Body of pancreas (tissue), 4 donors: Measurements from ENCODE around the gene TBC1D16. TPM values are rescaled to one million over a fixed set of nuclear protein-coding genes. Genes with fewer than 3 reads are reported as not detected.

Experiments
- ATAC-seq: fragments of 150-250 bp; one replicate; pipeline ENCODE4 v1.9.1; 2016
- DNase-seq, 4 donors: peaks; one replicate each; pipeline ENCODE4 v3.0.0-alpha.2; 2019
- H3K27ac ChIP-seq, 4 donors: fragments of 200-600 bp; sonication (generic); 1 replicate in 3 of 4; 2 replicates in 1 of 4; pipeline versions ENCODE4 v1.5.1 to v1.6.1; 2016 to 2019; ENCODE audit warnings: mild to moderate bottlenecking in 1 of 4, mixed read lengths in 1 of 4, moderate library complexity in 1 of 4
- H3K27me3 ChIP-seq, 2 donors: fragments of 200-600 bp; sonication (generic); one replicate each; pipeline ENCODE4 v1.6.0; 2016; ENCODE audit warnings: mild to moderate bottlenecking in 1 of 2
- H3K36me3 ChIP-seq, 2 donors: fragments of 200-600 bp; sonication (generic); replicated peaks in 1 of 2; 2 replicates each; pipeline ENCODE4 v1.5.1; 2016; ENCODE audit warnings: low read depth in 2 of 2; ENCODE audit not compliant: insufficient read depth in 1 of 2
- H3K4me1 ChIP-seq: fragments of 200-600 bp; sonication (generic); one replicate; pipeline ENCODE4 v1.6.0; 2016
- H3K4me3 ChIP-seq, 2 donors: fragments of 200-600 bp; sonication (generic); 1 replicate in 1 of 2; 2 replicates in 1 of 2; pipeline ENCODE4 v1.5.1; 2016 to 2019
- H3K9me3 ChIP-seq, 3 donors: fragments of 200-600 bp; sonication (generic); 1 replicate in 2 of 3; 2 replicates in 1 of 3; pipeline ENCODE4 v1.5.1; 2016
- CTCF ChIP-seq, 7 experiments: fragments of 450-650 bp in 4 of 7; fragments of 200-600 bp in 3 of 7; sonication (generic) in 3 of 7; IDR thresholded peaks; one replicate each; pipeline ENCODE4 v1.5.1; 2016 to 2019; ENCODE audit warnings: antibody characterized with exemption in 7 of 7
- POLR2A ChIP-seq, 3 donors: fragments of 450-650 bp; IDR thresholded peaks; one replicate each; pipeline ENCODE4 v1.6.1; 2016; ENCODE audit warnings: antibody characterized with exemption in 3 of 3, mild to moderate bottlenecking in 2 of 3
- WGBS, 2 donors: methylation state at CpG; one replicate each; pipeline ENCODE4 v1.1.5; 2017; 5-methylcytosine and 5-hydroxymethylcytosine counted together
- intact Hi-C: fragments of 100-400 bp; cut with DNase I; formaldehyde crosslinking; loops from one replicate; pipeline ENCODE4 v1.15.1; 2023
- total RNA-seq, 2 donors: library from RNA; depleted of rRNA; stranded (reverse); fragments of >200 nt; gene quantifications; one replicate each; pipeline ENCODE4 v1.1.0, GENCODE V29; 2016

TBC1D16 gene
- total RNA-seq, 2 donors from 2014 or later, result 21.0 to 37.2 TPM

DNA sequence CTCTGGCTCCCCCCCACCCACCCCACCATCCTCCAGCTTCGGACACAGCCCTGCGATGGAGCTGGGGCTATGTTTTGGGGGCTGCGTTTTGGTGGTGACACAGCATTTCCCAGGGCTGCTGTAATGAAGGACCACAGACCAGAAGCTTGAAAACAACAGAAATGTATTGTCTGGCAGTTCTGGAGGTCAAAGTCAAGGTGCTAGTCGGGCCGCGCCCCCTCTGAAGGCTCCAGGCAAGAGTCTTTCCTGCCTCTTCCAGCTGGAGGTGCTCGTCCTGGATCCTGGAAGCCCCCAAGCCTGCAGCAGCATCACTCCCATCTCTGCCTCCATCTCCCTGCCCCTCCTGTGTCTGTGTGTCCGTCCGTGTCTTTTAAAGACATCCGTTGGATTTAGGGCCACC is 50.8 kb downstream of the TBC1D16 start:
- TF ChIP-seq POLR2A (IDR thresholded peaks at IDR 0.05) (no peak), CTCF (IDR thresholded peaks at IDR 0.05) (no peak)
- 69 to 74% methylated on average over 7 to 10 of the region's 10 CpGs for WGBS, 2 donors
- Histone ChIP-seq H3K36me3 (no peaks in the 10 kb centered on the region), H3K9me3 (no peaks in the 10 kb centered on the region), H3K4me1 (peaks cover 36% of the 10 kb centered on the region), H3K4me3 (no peak overlapping the region), H3K27ac (no peak overlapping the region), H3K27me3 (no peaks in the 10 kb centered on the region)
- intact Hi-C loops, result loop anchor here (10.0 kb wide), 2 partner anchors 180 to 240 kb away; no protein-coding TSS in a partner anchor
- DNase-seq (no peak), ATAC-seq (no peak)

DNA sequence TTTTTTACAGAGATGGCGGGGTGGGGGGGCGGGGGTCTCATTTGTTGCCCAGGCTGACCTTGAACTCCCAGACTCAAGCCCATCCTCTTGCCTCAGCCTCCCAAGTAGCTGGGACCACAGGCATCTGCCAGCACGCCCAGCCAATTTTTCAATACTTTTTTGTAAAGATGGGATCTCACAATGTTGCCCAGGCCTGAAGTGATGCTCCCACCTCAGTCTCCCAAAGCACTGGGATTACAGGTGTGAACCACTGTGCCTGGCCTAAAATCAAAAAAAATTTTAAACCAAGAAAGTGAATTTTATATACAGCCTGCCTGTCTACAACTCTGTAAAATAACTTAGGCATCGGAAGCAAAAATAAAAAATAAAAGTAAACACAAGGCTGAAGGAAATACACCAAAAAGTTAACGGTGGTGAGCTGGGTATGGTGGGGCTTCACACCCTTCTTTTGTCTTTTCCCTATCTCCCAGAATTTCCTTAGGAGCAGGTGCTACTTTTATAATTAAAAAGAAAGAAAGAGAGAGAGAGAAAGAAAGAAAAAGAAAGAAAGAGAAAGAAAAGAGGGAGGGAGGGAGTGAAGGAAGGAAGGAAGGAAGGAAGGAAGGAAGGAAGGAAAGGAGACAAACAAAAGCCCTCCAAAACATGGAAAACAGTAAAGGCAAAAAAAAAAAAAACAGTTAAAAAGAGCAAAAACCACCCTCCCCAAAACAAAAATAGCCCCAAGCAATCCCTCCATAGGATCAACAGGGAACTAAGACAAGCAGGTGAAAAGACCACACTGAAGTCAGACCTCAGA is 51.4 kb downstream of the TBC1D16 start:
- DNase-seq, result peak in 1 of 4 donors; percentile 2
- H3K4me3 ChIP-seq, result no peak overlapping the region
- no peak for ATAC-seq
- no peaks in the 10 kb centered on the region for H3K9me3 ChIP-seq
- peaks cover 30% of the 10 kb centered on the region for H3K4me1 ChIP-seq
- no peak overlapping the region for H3K27ac ChIP-seq
- H3K27me3 ChIP-seq, result no peaks in the 10 kb centered on the region
- intact Hi-C loops, result loop anchor here (10.0 kb wide), 2 partner anchors 179 to 239 kb away; no protein-coding TSS in a partner anchor
- TF ChIP-seq CTCF (IDR thresholded peaks at IDR 0.05) (no peak), POLR2A (IDR thresholded peaks at IDR 0.05) (no peak)
- 80 to 95% methylated on average over 3 to 5 of the region's 5 CpGs for WGBS, 2 donors
- no peaks in the 10 kb centered on the region for H3K36me3 ChIP-seq

- H3K4me1 ChIP-seq, result peaks cover 22% of the 10 kb centered on the region
- no peak for ATAC-seq
- no peaks in the 10 kb centered on the region for H3K9me3 ChIP-seq
- TF ChIP-seq CTCF (IDR thresholded peaks at IDR 0.05) (no peak), POLR2A (IDR thresholded peaks at IDR 0.05) (no peak)
- intact Hi-C loops, result loop anchor here (10.0 kb wide), 2 partner anchors 179 to 239 kb away; no protein-coding TSS in a partner anchor
- 94 to 95% methylated on average over 11 to 14 of the region's 14 CpGs for WGBS, 2 donors
- peak in 3 of 4 donors; percentile 2 to 6 (median 4) for DNase-seq
- no peaks in the 10 kb centered on the region for H3K27me3 ChIP-seq
- no peak overlapping the region for H3K27ac ChIP-seq
- H3K4me3 ChIP-seq, result no peak overlapping the region
- H3K36me3 ChIP-seq, result no peaks in the 10 kb centered on the region
Observed at GRCh38 chr17:79983456-79983855, 52.2 kb downstream of the TBC1D16 start.

GRCh38 chr17:79982986-79983385 is 52.7 kb downstream of the TBC1D16 start:
- intact Hi-C loops, result loop anchor here (10.0 kb wide), 2 partner anchors 178 to 238 kb away; no protein-coding TSS in a partner anchor
- peak in 3 of 4 donors; percentile 4 to 8 (median 7) for DNase-seq
- no peaks in the 10 kb centered on the region for H3K27me3 ChIP-seq
- H3K4me3 ChIP-seq, result no peak overlapping the region
- WGBS, 2 donors, result 91 to 96% methylated on average over 16 to 17 of the region's 17 CpGs
- no peaks in the 10 kb centered on the region for H3K9me3 ChIP-seq
- H3K36me3 ChIP-seq, result no peaks in the 10 kb centered on the region
- TF ChIP-seq POLR2A (IDR thresholded peaks at IDR 0.05), result no peak
- no peak for TF ChIP-seq CTCF (IDR thresholded peaks at IDR 0.05)
- no peak for ATAC-seq
- peaks cover 17% of the 10 kb centered on the region for H3K4me1 ChIP-seq
- H3K27ac ChIP-seq, result no peak overlapping the region
